Upper lobe of left lung (tissue), 6 donors: ENCODE measurements around the gene MAP2. TPM values are rescaled to one million over a fixed set of nuclear protein-coding genes. Genes with fewer than 3 reads are reported as not detected.
"Not testable (repeated sequence)": the region's sequence is repeated elsewhere in the genome, so short reads cannot be mapped to it uniquely, and the experiment has no call there.

Experiments
- ATAC-seq, 2 donors: fragments of 200-7000 bp; cut with Tn5 transposase; one replicate each; pipeline ENCODE4 v1.9.1; 2022; ENCODE audit warnings: mild to moderate bottlenecking in 2 of 2, moderate library complexity in 2 of 2; ENCODE audit not compliant: low FRiP score in 2 of 2
- DNase-seq, 2 donors: peaks; one replicate each; pipeline ENCODE4 v3.0.0-alpha.2; 2019 to 2020
- H3K27ac ChIP-seq, 4 donors: fragments of 200-600 bp; sonication (generic); one replicate each; pipeline ENCODE4 v1.5.1; 2016 to 2019
- H3K27me3 ChIP-seq, 4 donors: fragments of 200-600 bp; sonication (generic); one replicate each; pipeline ENCODE4 v1.5.1; 2017 to 2019
- H3K36me3 ChIP-seq, 4 donors: fragments of 200-600 bp; sonication (generic); one replicate each; pipeline ENCODE4 v1.5.1; 2016 to 2019
- H3K4me1 ChIP-seq, 4 donors: fragments of 200-600 bp; sonication (generic); one replicate each; pipeline ENCODE4 v1.5.1; 2018 to 2019
- H3K4me3 ChIP-seq, 4 donors: fragments of 200-600 bp; sonication (generic); one replicate each; pipeline ENCODE4 v1.5.1; 2017 to 2019; ENCODE audit warnings: mild to moderate bottlenecking in 2 of 4, moderate library complexity in 1 of 4
- H3K9me3 ChIP-seq, 4 donors: fragments of 200-600 bp; sonication (generic); one replicate each; pipeline ENCODE4 v1.5.1; 2018 to 2019
- EP300 ChIP-seq, 4 donors: sonication (generic); formaldehyde crosslinking; IDR thresholded peaks; one replicate each; pipeline ENCODE4 v1.5.1; 2017; ENCODE audit warnings: antibody characterized with exemption in 4 of 4, control low read depth in 2 of 4
- POLR2A ChIP-seq, 4 donors: fragments of 450-650 bp; IDR thresholded peaks; one replicate each; pipeline ENCODE4 v1.5.1; 2016 to 2017; ENCODE audit warnings: antibody characterized with exemption in 4 of 4, mild to moderate bottlenecking in 2 of 4
- POLR2AphosphoS5 ChIP-seq, 2 donors: sonication (generic); formaldehyde crosslinking; IDR thresholded peaks; one replicate each; pipeline ENCODE4 v1.5.1; 2017; ENCODE audit warnings: antibody characterized with exemption in 2 of 2
- WGBS, 2 donors: methylation state at CpG; one replicate each; pipeline ENCODE4 v1.1.5; 2017 to 2018; 5-methylcytosine and 5-hydroxymethylcytosine counted together
- total RNA-seq, 6 donors: library from RNA; depleted of rRNA in 4 of 6; stranded (reverse); fragments of >200 nt in 4 of 6; gene quantifications; one replicate each; pipeline versions ENCODE4 v1.1.0 to v1.2.1, GENCODE V29; 2016 to 2021
- TF ChIP-seq, protein P1 (sequence below), 6 experiments: fragments of 450-650 bp in 4 of 6; fragments of 200-600 bp in 2 of 6; sonication (generic) in 2 of 6; IDR thresholded peaks; one replicate each; pipeline ENCODE4 v1.5.1; 2016 to 2019; ENCODE audit warnings: antibody characterized with exemption in 6 of 6
- donor health status: DM: no; HTN: no; CAD: no; lungs with moderate emphysema.
- donor health status: DM: no; HTN: yes; CAD: no; lungs with severe emphysema.

Gene MAP2
- total RNA-seq, 6 donors from 2014 or later = 25.2 to 121 (median 58.7) TPM

DNA sequence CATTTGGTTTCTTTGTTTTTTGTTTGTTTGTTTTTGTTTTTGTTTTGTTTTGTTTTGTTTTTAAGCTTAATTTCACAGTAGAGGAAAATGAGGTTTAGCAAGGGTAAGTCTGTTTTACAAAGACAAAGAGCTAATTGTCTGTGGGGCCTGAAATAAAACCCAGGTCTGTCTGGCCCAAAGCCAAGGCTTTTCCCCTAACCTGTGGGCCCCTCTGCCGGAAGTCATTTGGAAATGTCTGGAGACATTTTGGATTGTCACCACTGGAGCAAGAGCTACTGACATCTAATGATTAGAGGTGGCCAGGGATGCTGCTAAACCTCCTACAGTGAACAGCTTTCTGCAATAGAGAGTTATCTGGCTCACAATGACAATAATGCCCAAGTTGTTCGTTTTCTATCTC is 167.2 kb downstream of the MAP2 start:
- no peak for DNase-seq

DNA sequence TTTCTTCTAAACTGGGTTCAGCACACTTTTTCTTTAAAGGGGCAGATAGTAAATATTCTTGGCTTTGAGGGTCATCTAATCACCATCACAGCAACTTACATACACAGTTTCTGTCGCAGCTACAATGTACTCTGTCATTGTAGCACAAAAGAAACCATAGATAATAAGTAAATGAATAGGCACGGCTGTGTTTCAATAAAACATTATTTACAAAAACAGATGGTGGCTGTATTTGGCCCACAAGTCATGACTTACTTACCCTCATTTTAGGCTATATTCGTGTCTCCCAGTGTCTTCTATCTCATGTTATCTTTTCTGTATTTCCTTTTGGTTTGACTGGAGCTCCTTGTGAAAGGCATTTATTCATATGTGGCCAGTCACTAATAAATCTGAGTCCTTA is 168.3 kb downstream of the MAP2 start:
- H3K4me3 ChIP-seq = no peak overlapping the region
- WGBS, 2 donors = 57 to 62% methylated on average over 3 of the region's 3 CpGs
- no peak for TF ChIP-seq POLR2AphosphoS5 (IDR thresholded peaks at IDR 0.05)
- TF ChIP-seq, protein P1, sequence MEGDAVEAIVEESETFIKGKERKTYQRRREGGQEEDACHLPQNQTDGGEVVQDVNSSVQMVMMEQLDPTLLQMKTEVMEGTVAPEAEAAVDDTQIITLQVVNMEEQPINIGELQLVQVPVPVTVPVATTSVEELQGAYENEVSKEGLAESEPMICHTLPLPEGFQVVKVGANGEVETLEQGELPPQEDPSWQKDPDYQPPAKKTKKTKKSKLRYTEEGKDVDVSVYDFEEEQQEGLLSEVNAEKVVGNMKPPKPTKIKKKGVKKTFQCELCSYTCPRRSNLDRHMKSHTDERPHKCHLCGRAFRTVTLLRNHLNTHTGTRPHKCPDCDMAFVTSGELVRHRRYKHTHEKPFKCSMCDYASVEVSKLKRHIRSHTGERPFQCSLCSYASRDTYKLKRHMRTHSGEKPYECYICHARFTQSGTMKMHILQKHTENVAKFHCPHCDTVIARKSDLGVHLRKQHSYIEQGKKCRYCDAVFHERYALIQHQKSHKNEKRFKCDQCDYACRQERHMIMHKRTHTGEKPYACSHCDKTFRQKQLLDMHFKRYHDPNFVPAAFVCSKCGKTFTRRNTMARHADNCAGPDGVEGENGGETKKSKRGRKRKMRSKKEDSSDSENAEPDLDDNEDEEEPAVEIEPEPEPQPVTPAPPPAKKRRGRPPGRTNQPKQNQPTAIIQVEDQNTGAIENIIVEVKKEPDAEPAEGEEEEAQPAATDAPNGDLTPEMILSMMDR (IDR thresholded peaks at IDR 0.05) = no peak
- TF ChIP-seq POLR2A (IDR thresholded peaks at IDR 0.05) = no peak
- no peak for TF ChIP-seq EP300 (IDR thresholded peaks at IDR 0.05)
- no peaks in the 10 kb centered on the region for H3K36me3 ChIP-seq
- H3K27me3 ChIP-seq = no peaks in the 10 kb centered on the region
- H3K9me3 ChIP-seq = no peaks in the 10 kb centered on the region
- DNase-seq (no peak), ATAC-seq (no peak)
- no peaks in the 10 kb centered on the region for H3K4me1 ChIP-seq
- no peak overlapping the region for H3K27ac ChIP-seq

More for the DNA sequence above, 167.2 kb downstream of the MAP2 start:
- no peaks in the 10 kb centered on the region for H3K9me3 ChIP-seq
- H3K27me3 ChIP-seq = no peaks in the 10 kb centered on the region
- TF ChIP-seq POLR2AphosphoS5 (IDR thresholded peaks at IDR 0.05) (no peak), POLR2A (IDR thresholded peaks at IDR 0.05) (no peak), EP300 (IDR thresholded peaks at IDR 0.05) (no peak)
- TF ChIP-seq, protein P1 (IDR thresholded peaks at IDR 0.05) = no peak
- no peak for ATAC-seq
- no peak overlapping the region for H3K4me3 ChIP-seq
- no peaks in the 10 kb centered on the region for H3K36me3 ChIP-seq
- H3K4me1 ChIP-seq = no peaks in the 10 kb centered on the region
- 65 to 77% methylated on average over 2 of the region's 2 CpGs for WGBS, 2 donors
- H3K27ac ChIP-seq = no peak overlapping the region

DNA sequence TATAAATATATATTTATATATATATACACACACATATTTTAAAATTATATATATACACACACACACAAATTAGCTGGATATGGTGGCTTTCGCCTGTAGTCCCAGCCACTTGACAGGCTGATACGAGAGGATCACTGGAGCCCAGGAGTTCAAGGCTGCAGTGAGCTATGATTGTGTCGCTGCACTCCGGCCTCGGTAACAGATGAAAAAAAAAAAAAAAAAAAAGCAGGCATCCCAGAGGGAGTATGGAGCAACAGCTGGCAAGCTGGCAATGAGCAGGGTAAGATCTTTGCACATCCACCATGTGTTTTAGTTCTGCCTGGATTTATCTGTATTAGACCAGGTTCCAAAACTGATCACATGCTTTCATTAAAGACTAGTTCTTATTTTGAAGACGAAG is 170.1 kb downstream of the MAP2 start:
- no peak for TF ChIP-seq POLR2AphosphoS5 (IDR thresholded peaks at IDR 0.05)
- TF ChIP-seq, protein P1 (IDR thresholded peaks at IDR 0.05) = no peak
- TF ChIP-seq POLR2A (IDR thresholded peaks at IDR 0.05) = no peak
- TF ChIP-seq EP300 (IDR thresholded peaks at IDR 0.05) = no peak
- Histone ChIP-seq H3K27ac (no peak overlapping the region), H3K27me3 (no peaks in the 10 kb centered on the region), H3K4me1 (no peaks in the 10 kb centered on the region), H3K36me3 (no peaks in the 10 kb centered on the region), H3K4me3 (no peak overlapping the region), H3K9me3 (no peaks in the 10 kb centered on the region)
- ATAC-seq (no peak), DNase-seq (no peak)
- WGBS, 2 donors = 92% methylated on average over 6 of the region's 6 CpGs

DNA sequence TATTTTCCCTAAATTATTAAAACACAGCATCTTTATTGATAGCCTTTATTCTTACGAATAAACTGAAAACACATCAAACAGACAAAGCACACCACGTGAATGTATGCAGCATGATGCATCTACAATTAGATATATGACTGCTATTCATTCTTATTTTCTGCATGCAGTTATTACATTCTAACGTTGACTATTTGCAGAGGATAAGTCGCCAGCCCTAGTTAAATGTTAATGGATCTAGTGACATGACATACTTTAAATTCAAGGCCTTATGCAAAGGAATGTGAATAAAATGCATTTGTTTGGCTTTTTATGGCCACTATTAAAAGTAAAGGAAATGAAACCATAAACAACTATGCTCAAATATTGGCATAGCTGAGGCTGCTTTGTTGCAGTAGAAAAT is 172.4 kb downstream of the MAP2 start:
- WGBS, 2 donors = 69 to 75% methylated on average over 4 of the region's 4 CpGs
- Histone ChIP-seq H3K9me3 (no peaks in the 10 kb centered on the region), H3K27me3 (no peaks in the 10 kb centered on the region), H3K4me1 (no peaks in the 10 kb centered on the region), H3K27ac (no peak overlapping the region), H3K4me3 (no peak overlapping the region), H3K36me3 (no peaks in the 10 kb centered on the region)
- DNase-seq (no peak), ATAC-seq (no peak)
- TF ChIP-seq POLR2A (IDR thresholded peaks at IDR 0.05) (no peak), POLR2AphosphoS5 (IDR thresholded peaks at IDR 0.05) (no peak), EP300 (IDR thresholded peaks at IDR 0.05) (no peak)
- TF ChIP-seq, protein P1 (IDR thresholded peaks at IDR 0.05) = no peak

DNA sequence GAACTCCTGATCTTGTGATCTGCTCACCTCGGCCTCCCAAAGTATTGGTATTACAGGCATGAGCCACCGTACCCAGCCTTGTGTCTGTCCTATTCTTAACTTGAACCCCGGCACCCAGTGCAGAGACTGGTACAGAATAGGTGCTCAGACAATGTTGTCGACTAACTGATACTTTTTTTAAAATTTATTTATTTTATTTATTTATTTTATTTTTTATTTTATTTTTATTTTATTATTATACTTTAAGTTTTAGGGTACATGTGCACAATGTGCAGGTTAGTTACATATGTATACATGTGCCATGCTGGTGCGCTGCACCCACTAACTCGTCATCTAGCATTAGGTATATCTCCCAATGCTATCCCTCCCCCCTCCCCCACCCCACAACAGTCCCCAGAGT is 174.4 kb downstream of the MAP2 start:
- not testable (repeated sequence) for H3K4me1 ChIP-seq, ATAC-seq, H3K9me3 ChIP-seq, H3K36me3 ChIP-seq, DNase-seq, H3K27ac ChIP-seq, H3K4me3 ChIP-seq, H3K27me3 ChIP-seq
- 96 to 99% methylated on average over 6 of the region's 6 CpGs for WGBS, 2 donors
